ENCODE results near the gene MRPL34. TPM values are rescaled to one million over a fixed set of nuclear protein-coding genes. Genes with fewer than 3 reads are reported as not detected.

MRPL34 gene
- total RNA-seq, 4 donors from 2014 or later = 95.8 to 311 (median 149) TPM

- Histone ChIP-seq H3K27me3 (no peaks in the 10 kb centered on the region), H3K36me3 (no peaks in the 10 kb centered on the region), H3K9me3 (no peaks in the 10 kb centered on the region), H3K27ac (peak within 1 kb of the TSS in 2 of 3 donors; percentile 40 to 69), H3K4me3 (replicated peaks in 1 of 3) (peak within 1 kb of the TSS; percentile 28 to 91 (median 60)), H3K4me1 (peaks cover 22 to 32% of the 10 kb centered on the region in 2 donors)
- peak; percentile 90 to 95 for DNase-seq
- TF ChIP-seq POLR2A (IDR thresholded peaks at IDR 0.05) (peak in 1 of 2 donors; percentile 61), CTCF (IDR thresholded peaks at IDR 0.05) (no peak)
- intact Hi-C loops (cut with DNase I) = no loop called here
- WGBS, 2 donors = 4 to 5% methylated on average over 27 to 32 of the region's 86 CpGs
Measured at GRCh38 chr19:17334414-17335409, 29.0 kb downstream of the MRPL34 start, which contains the start of gene ANO8. Gene ANO8 (minus strand): TSS chr19:17334855. CDS start chr19:17334670, 185 bp downstream.

- DNase-seq = no peak
- intact Hi-C loops (cut with DNase I) = no loop called here
- no peak overlapping the region for H3K27ac ChIP-seq
- H3K27me3 ChIP-seq = no peaks in the 10 kb centered on the region
- TF ChIP-seq POLR2A (IDR thresholded peaks at IDR 0.05) = no peak
- TF ChIP-seq CTCF (IDR thresholded peaks at IDR 0.05) = no peak
- 70 to 73% methylated on average over 10 of the region's 10 CpGs for WGBS, 2 donors
- peaks cover 22 to 32% of the 10 kb centered on the region in 2 donors for H3K4me1 ChIP-seq
- no peaks in the 10 kb centered on the region for H3K36me3 ChIP-seq
- no peaks in the 10 kb centered on the region for H3K9me3 ChIP-seq
- H3K4me3 ChIP-seq (replicated peaks in 1 of 3) = no peak overlapping the region
Measured at GRCh38 chr19:17335575-17335974, 29.9 kb downstream of the MRPL34 start.

GRCh38 chr19:17336872-17337674, 31.4 kb downstream of the MRPL34 start, which contains the start of gene GTPBP3:
Gene GTPBP3 (plus strand): TSS chr19:17337553. CDS start chr19:17337612, 59 bp downstream.
- Histone ChIP-seq H3K27ac (peak within 1 kb of the TSS; percentile 88 to 97 (median 94)), H3K27me3 (no peaks in the 10 kb centered on the region), H3K4me3 (replicated peaks in 1 of 3) (peak within 1 kb of the TSS; percentile 57 to 100 (median 94)), H3K9me3 (no peaks in the 10 kb centered on the region), H3K4me1 (peaks cover 22 to 32% of the 10 kb centered on the region in 2 donors), H3K36me3 (no peaks in the 10 kb centered on the region)
- WGBS, 2 donors = 1% methylated on average over 32 to 34 of the region's 41 CpGs
- intact Hi-C loops (cut with DNase I) = no loop called here
- DNase-seq = peak; percentile 99
- TF ChIP-seq POLR2A (IDR thresholded peaks at IDR 0.05) (no peak), CTCF (IDR thresholded peaks at IDR 0.05) (peak in 1 of 6 experiments; percentile 3)

GRCh38 chr19:17337675-17338432, 32.2 kb downstream of the MRPL34 start:
- DNase-seq = no peak
- no peak for TF ChIP-seq CTCF (IDR thresholded peaks at IDR 0.05)
- TF ChIP-seq POLR2A (IDR thresholded peaks at IDR 0.05) = no peak
- Histone ChIP-seq H3K4me3 (replicated peaks in 1 of 3) (peak overlapping the region; percentile 26 to 94 (median 57)), H3K27ac (no peak overlapping the region), H3K9me3 (no peaks in the 10 kb centered on the region), H3K27me3 (no peaks in the 10 kb centered on the region), H3K36me3 (no peaks in the 10 kb centered on the region), H3K4me1 (peaks cover 22 to 32% of the 10 kb centered on the region in 2 donors)
- intact Hi-C loops (cut with DNase I) = no loop called here
- WGBS, 2 donors = 11 to 16% methylated on average over 15 to 29 of the region's 50 CpGs
